Esophagus muscularis mucosa (tissue), 4 donors: ENCODE data around the gene CREB3.

Experiments used
- EP300 ChIP-seq: sonication (generic); formaldehyde crosslinking; IDR thresholded peaks from one replicate; pipeline ENCODE4 v1.6.1; 2017; ENCODE audit warnings: antibody characterized with exemption
- POLR2A ChIP-seq: fragments of 450-650 bp; IDR thresholded peaks from one replicate; pipeline ENCODE4 v1.6.1; 2017; ENCODE audit warnings: antibody characterized with exemption, moderate library complexity, mild to moderate bottlenecking, low read depth
- POLR2AphosphoS5 ChIP-seq, 2 donors: sonication (generic); formaldehyde crosslinking; IDR thresholded peaks; one replicate each; pipeline ENCODE4 v1.6.1; 2017; ENCODE audit warnings: antibody characterized with exemption in 2 of 2
- TF ChIP-seq, protein P1 (sequence below), 3 experiments: fragments of 200-600 bp in 2 of 3; fragments of 450-650 bp in 1 of 3; sonication (generic) in 2 of 3; IDR thresholded peaks; one replicate each; pipeline ENCODE4 v1.5.1; 2017 to 2019; ENCODE audit warnings: antibody characterized with exemption in 3 of 3, mild to moderate bottlenecking in 2 of 3, moderate library complexity in 1 of 3

DNA sequence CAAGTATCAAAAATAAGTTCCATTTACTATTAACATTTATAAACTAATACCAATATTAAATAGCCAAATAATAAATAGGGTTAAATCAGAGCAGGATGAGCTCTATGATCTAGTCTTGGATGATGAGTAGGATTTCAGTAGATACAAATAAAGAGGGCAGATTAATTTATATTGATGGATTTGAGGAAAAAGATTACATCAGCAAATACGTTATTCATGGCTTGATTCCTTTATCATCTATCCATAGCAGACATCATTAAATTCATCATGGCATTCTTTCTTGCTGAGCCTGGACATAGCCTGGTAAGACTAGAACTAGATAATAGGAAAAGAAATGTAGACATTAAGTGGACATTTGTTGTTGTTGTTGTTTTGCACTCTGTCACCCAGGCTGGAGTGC lies 35.0 kb downstream of the CREB3 start:
- TF ChIP-seq, protein P1, sequence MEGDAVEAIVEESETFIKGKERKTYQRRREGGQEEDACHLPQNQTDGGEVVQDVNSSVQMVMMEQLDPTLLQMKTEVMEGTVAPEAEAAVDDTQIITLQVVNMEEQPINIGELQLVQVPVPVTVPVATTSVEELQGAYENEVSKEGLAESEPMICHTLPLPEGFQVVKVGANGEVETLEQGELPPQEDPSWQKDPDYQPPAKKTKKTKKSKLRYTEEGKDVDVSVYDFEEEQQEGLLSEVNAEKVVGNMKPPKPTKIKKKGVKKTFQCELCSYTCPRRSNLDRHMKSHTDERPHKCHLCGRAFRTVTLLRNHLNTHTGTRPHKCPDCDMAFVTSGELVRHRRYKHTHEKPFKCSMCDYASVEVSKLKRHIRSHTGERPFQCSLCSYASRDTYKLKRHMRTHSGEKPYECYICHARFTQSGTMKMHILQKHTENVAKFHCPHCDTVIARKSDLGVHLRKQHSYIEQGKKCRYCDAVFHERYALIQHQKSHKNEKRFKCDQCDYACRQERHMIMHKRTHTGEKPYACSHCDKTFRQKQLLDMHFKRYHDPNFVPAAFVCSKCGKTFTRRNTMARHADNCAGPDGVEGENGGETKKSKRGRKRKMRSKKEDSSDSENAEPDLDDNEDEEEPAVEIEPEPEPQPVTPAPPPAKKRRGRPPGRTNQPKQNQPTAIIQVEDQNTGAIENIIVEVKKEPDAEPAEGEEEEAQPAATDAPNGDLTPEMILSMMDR (IDR thresholded peaks at IDR 0.05): no peak
- no peak for TF ChIP-seq POLR2AphosphoS5 (IDR thresholded peaks at IDR 0.05)
- no peak for TF ChIP-seq POLR2A
- TF ChIP-seq EP300: no peak
